Activated naive CD4-positive, alpha-beta T cell (primary cell): ENCODE results near the gene VPS45.
"Not testable (repeated sequence)": the region's sequence is repeated elsewhere in the genome, so short reads cannot be mapped to it uniquely, and the experiment has no call there.

ENCODE experiments used
- DNase-seq, 4 experiments: peaks; one replicate each; lab custom pipeline; 2025; lab: John Stamatoyannopoulos, UW

VPS45 gene

DNA sequence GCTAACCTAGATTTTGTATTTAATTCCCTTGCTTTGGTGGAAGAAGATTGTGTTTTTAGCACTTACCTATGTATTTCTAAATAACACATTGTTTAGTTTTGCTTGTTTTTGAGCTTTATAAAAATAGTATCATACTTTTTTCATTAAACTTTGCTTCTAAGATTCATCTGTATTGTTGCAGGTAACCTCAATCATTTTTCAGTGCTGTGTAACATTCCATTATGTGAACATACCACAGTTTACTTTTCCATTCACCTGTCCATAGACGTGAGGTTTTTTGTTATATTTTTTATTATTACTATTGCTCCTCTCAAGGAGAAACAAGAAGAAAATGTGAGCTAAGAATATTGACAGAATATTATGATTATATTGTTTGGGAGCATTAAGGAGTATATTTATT is 67.0 kb downstream of the VPS45 start:
- no peak for DNase-seq

DNA sequence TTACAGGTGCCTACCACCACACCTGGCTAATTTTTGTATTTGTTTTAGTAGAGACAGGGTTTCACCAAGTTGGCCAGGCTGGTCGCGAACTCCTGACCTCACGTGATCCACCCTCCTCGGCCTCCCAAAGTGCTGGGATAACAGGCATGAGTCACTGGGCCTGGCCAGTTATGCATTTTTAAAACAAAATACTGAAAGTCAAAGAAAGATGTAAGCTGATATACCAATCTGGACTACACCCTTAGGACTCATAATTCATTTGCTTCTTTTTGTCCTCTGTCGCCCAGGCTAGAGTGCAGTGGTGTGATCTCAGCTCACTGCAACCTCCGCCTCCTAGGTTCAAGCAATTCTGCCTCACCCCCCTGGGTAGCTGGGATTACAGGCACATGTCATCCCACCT is 67.8 kb downstream of the VPS45 start:
- not testable (repeated sequence) for DNase-seq

DNA sequence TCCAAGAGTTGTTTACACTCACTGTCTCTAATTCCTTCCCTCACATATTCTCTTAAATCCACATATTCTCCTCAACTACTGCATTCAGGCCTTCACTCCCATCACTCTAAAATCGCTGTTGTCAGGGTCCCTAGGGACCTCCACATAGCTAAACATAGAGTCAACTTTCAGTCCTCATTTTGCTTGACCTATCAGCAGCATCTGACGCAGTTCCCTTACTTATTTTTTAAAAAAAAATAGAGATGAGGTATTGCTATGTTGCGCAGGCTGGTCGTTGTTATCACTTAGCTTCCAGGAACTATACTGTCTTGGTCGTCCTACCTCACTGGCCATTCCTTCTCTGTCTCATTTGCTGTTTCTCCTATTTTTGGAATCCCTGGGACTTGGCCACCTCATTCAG is 70.5 kb downstream of the VPS45 start:
- no peak for DNase-seq

DNA sequence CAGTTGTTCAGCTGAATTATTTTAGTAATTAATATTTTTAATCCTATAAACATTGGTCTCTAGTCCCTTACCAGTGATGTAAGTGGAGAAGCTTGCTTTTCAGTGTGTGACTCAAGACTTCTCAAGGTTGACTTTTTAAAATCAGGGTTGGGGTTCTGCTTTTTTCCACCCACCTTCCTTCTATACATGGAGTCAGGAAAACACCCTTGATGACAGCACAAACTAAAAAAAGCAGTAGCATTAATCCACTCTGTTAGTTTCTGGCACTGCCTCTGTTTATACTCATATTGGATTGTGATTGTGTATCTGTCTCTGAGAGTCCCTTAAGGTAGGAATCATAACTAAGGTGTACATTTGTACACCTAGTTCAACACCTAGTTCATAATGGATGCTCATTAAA is 73.9 kb downstream of the VPS45 start:
- no peak for DNase-seq

DNA sequence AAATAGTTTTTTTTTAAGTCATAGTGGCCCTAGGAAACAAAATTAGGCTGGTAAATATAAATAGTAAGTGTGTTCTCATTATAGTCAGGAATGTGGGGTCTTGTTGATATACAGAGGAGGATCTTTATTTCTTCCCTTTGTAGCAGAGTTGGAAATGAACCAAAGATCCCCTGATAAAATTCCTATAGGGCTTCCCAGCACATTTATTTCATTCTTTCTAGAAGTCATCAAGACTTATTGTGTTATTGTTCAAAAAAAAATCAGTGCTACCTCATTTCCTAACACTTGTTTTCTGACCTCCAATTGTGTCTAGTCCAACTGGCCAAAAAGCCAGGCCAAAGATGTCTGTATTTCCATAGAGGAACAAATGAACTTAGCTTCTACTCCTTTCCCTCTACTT is 74.5 kb downstream of the VPS45 start:
- no peak for DNase-seq

DNA sequence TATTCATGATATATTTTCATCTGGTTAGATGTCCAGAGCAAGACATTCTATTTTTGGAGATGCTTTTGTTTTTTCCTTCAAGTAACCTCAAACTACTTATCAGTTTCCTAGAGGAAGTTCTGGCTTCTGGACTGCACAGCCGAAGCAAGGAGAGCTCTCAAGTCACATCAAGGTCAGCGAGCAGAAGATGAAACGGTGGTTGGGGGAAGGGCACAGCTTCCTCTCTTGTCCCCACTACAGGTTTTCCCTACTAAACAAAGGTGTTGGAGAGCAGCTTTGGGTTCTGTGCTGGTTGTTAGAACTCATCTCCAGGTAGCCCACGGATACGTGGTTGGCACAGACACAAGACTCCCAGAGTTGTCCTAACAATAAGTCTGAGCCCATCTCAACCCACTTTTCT is 77.0 kb downstream of the VPS45 start:
- no peak for DNase-seq

DNA sequence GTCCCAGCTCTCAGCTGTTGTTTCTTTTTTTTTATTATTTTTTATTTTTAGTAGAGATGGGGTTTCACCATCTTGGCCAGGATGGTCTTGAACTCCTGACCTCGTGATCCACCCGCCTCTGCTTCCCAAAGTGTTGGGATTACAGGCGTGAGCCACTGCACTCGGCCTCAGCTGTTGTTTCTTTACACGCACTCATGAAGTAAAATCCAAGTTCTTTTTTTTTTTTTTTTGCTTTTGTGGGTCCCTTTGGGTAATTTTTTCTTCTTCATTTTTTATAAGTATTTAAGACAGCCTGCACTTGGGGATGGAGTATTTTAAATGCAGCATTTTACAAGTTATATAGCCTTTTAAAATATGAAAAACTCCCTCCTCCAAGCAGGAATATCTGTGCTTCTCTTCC is 78.4 kb downstream of the VPS45 start:
- not testable (repeated sequence) for DNase-seq

DNA sequence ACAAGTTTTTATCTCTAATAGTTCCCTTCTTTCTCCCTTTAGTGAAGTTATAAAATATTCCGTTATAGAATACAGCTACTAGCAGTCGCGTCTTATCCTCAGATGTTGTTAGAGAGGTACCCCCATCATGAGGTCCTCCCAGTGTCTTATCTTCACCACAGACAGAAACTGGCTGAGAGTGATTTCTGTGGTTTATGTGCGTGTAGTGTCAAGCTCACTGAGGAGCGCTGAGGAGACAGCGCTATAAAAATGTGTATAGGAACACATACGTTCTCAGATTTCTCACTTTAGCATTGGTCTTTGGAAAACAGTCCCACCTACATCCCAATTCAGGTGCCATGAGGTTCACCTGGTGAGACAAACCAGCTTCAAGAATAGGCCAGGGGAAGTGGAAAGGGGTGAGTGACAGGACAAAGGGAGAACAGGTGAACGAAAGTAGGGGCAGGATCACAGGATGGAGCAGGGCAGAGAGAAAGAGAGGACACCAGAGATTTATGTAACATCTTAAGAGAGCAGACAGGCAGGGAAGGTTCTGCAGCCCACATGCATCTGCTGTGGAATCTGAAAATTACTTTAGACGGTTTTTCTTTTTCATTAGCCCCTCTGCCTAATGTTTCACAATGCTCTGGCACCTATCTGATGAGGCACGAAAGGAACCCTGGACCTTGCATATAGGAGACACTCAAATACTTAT is 79.4 kb downstream of the VPS45 start:
- DNase-seq: no peak

DNA sequence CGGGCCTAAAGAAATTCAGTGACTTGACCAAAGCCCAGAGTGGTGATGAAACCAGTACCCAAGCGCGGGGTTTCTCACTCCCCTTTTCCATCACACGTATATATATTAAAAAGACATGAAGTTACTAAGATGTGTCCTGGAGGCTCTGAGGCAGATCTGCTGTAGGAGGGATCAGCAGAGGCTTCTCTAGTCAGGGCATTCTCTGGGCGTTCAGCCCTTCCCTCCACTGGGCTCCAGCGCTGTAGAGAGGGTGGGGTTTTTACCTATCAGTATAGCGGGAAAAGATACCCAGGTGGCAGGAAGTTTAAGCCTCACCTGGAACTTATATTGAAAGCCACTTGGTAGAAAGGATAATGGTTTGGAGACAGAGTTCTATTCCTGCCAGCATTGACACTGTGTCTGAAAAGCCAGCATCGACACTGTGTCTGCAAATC is 81.3 kb downstream of the VPS45 start:
- no peak for DNase-seq

DNA sequence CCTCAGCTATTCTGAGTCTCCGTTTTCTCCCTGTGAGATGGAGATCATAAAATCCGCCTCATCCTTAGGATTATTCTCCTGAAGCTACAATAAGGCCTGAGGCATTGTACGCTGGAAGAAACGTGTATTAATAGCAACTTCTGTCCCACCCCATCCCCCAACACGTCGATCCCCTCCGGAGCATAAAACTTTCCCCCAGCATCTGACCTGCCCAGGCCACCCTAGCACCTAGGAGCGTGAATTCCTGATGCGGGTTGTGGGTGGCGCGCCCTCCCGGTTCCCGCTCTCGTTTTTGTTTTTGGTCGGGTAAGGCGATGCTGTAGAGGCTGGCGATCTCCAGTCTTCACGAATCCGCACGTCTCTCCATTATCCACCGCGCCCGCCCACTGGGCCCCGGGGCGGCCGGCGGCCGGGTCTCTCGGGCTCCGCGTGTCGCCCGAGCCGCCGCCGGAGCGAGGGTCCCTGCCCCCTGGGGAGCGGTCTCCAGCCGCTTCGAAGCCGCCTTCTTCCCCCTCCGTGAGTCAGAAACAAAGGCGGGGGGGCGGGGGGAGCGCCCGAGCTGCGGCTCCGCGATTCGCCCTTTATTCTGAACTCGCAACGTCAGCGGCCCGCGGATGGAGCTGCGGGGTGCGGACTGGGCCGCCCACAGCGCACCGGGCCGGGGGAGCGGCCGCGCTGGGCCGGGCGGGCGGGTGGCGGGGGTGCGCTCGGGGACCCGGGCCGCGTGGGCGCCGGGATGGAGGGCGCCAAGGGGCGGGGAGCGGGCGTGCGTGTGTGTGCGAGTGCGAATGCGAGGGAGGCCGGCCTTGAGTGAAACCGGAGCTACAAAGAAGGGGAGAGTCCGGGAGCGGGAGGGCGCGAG is 81.9 kb downstream of the VPS45 start, which contains the start of gene PLEKHO1:
TSS of gene PLEKHO1 (plus strand) at position 646 of the 862 bp plus-strand sequence. CDS start 342 bp downstream, outside the sequence.
- DNase-seq: peak; percentile 44 to 84 (median 64)

DNA sequence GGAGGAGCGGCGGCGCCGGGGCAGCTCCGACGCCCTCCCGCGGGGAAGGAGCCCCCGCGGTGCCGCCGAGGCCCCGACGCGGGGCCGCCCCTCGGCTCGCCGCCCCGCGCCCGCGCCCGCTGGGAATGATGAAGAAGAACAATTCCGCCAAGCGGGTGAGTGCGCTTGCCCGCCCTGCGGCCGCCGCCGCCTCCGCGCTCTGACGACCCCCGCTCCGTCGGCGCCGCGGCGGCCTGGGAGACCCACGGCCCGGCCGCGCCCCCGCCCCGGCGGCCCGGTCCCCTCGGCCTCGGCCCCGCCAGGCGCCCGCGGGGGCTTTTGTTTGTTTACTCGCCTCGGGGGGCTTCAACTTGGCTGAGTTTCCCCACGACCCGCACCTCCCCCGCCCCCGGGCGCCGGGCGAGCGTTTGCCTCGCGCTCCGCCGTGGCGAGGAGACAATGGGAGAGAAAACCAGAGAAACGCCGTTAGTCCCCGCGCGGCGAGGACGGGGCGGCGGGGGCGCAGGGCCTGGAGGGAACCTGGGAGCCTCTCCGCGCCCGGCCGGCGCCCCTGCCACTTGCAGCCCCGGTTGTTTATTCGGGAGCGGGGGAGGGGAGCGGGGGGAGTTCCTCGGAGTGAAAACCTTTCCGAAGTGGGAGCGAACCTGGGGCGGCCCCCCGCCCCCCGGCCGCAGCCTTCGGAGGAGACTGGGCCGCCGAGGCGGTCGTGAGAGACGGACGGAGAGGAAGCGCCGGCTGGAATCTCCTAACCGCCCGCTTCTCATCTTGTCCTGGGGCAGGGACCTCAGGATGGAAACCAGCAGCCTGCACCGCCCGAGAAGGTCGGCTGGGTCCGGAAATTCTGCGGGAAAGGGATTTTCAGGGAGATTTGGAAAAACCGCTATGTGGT is 82.8 kb downstream of the VPS45 start:
- peak in 1 of 4 experiments; percentile 17 for DNase-seq

DNA sequence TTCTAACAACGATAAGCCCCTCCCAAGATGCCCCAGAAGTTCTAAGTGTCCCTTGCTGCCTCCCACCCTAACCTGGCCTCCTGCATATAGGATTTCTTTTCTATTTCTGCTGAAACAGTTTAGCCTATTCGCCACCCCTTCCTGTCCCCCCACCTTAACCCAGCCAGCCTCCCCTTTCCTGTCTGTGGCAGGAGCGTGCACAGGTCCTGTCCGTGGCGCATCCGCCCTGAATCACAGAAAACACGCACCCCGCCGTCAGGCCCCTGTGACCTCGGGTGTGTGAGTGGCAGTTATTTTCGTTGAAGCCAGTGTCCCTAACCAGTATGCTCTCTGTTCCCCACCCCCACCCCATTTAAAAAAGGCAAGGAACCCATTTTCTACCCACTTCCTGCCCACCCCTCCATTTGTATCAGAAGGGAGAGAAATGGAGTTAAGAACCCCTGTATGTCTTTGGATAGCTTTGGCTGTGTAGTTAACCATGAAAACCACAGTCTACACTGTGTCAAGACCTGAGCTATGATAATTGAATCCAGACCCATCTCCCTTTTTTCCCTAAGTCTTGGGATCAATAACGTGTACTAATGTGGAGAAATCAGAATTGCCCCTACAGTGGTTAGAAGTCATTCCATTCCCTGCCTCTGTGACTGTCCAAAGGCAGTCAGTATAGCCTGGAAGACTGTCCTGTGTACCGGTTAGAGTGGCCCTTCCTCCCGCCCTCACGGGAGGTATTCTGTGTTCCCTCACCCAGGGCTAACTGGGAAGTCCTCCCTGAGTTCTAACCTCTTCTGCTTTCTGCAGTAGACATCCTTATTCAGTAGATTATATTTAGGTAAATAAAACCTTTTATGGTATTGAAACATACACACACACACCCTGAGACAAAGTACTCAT is 84.0 kb downstream of the VPS45 start:
- DNase-seq: peak in 2 of 4 experiments; percentile 65 to 68

DNA sequence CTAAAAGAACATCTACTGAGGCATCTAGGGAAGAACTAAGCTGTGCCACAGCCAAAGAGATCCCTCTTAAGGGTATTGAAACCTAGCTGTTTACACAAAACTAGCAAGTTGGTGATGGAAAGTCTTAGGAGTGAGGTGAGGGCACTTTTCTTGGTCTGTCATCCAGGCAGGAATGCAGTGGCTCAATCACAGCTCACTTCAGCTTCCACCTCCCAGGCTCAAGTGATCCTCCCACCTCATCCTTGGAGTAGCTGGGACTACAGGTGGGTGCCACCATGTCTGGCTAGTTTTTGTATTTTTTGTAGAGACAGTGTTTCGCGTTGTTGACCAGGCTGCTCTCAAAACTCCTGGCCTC is 84.6 kb downstream of the VPS45 start:
- DNase-seq: no peak

DNA sequence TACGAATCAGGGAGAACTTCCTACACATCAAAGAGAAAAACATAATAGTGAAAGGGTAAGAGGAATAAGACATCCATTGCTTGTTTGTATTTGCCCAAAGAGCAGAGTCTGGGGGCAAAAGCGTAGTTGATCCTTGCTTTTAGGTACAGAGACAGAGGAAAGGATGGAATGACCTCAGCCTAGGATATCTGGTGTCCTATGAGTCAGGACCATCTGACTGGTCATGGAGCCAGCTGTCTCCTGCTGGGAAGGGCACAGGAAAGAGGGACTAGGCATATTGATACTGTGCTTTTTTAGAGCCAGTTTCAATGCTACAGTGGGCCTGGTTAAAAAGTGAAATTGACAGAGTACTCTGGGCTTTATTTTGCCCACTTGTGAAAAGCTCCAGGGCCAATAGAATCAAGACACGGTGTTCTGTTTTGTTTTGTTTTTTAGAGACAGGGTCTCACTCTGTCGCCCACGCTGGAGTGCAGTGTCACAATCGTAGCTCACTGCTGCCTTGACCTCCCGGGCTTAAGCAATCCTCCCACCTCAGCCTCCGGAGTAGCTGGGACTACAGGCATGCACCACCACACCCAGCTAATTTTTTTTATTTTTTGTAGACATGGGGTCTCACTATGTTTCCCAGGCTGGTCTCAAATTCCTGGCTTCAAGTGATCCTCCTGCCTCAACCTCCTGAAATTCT is 85.3 kb downstream of the VPS45 start:
- no peak for DNase-seq

DNA sequence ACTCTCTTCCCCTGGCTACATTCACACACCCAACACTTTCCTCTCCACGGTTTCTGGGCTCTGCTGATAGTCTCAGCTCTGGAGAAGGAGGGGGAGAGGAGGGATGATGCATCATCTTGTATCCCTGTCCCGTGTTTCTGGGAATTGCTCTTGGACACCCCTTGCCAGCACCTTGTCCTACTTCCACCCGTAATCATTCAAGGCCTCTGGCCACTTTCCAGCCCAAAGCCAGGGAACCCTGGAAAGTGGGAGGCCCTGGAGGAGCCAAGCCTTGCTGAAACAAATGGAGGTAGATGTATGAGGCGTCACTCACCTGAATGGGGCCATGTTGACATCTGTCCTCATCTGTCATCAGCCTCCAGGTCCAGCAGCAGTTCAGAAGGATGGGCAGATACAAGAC is 86.6 kb downstream of the VPS45 start:
- no peak for DNase-seq

DNA sequence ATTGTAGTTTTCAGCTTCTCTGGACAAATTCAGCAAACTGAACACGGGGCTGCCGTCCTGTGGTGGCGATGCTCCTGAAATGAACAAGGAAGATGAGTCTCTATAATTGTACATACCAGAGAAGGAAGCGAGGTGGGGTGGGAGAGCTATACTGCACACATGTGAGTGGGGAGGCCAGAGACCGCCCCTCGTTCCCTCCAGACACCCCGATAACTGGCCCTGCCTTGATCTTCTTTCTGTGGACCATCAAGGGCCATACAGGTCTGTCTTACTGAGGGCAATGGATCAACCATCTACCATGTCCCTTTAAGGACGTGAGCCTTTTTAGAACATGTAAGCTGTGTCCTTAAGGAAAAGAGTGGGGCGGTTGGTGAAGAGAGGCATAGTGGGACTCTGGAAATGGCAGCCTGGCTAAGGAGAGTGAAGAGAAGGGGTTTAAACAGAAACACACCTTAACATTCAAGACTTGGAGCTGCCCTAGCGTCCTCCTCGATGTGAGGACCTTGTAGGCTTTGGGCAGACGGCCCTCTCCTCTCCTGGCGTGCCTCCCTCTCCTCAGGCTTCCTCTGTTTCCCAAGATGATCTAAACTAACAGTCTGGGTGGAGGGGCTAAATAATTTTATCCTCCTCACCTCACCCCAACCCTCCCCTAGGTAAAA is 88.0 kb downstream of the VPS45 start:
- DNase-seq: no peak

DNA sequence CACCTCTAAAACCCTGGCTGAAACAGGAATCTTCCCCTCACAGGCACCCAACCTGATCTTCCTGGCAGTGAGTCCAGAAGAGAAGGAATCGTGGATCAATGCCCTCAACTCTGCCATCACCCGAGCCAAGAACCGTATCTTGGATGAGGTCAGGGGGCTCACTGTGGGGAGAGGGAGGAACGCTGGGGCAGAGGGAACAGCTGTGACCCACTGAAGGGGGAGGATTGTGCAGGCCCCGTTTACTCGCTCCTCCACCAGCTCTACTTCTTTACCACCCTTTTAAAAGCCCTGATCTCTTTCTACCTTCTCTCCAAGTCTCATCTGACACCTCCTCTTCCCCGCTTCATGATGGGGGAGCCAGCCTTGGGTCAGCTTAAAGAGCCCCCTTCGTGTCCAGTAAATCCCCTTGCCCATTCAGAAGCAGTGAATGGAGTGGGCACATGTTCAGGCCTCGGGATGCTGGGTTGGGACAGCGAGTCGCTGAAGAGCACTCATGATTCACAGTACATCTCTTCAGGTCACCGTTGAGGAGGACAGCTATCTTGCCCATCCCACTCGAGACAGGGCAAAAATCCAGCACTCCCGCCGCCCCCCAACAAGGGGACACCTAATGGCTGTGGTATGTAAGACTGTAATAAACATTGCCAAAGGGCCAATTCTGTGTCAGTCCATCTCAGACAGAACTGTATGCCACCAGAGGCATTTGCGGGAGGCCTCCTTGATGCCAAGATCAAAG is 89.5 kb downstream of the VPS45 start:
- DNase-seq: no peak

DNA sequence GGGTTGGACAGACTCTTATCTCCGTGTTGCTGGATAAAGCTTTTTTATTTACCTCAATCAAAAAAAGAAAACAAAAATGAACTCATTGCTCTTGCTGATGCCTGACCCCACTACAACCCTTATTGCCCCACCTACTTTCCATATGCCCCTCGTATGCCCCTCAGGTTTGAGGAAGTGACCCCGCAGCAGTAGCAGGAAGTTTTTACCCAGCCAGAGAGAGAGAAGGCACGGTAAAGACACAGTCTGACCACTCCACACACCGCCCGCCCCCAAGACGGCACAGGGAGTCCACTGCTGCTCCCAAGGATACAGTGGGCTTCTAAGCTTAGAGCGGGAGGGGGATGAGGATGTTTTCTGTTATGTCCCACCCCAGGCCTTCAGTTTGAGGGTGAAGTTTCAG is 92.0 kb downstream of the VPS45 start:
- no peak for DNase-seq

DNA sequence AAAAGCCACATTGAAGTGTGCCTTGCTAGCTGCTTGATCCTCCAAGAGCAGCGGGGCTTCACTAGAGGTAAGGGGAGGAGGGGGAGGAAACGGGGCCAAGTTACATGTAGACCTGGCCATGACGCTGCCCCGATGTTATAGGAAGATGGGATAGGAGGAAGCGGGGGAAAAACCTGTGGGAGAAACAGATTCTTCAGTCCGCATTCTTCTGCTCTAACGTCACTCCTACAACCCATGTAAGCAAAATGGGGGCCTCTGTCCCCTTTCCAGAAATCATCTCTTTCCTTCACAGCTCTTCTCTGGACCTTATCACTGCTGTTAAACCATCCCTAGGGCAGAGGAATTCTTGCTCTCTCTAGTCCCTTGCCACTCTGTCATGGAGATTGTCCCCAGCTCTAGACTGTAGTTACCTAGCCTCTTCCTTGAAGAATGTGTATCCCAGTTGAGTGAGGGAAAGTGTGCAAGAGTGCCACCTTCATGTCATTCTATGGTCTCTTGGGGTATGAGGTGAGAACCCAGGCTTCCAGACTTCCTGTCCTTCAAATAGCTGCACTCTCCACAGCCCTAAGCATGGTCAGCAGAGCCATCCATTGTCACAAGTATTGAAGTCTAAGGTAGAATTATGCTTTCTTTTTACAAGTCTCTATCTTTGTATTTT is 93.5 kb downstream of the VPS45 start:
- DNase-seq: no peak
